GM12878 (cell line): ENCODE data around the gene ENOX1.

ENCODE experiments used
- BRCA1 ChIP-seq: IDR thresholded peaks from 2 replicates; pipeline ENCODE4 v1.6.1; 2011; ENCODE audit warnings: low read depth, low read length, improper control_type of control experiment
- CREB1 ChIP-seq: IDR thresholded peaks from 2 replicates; pipeline ENCODE4 v1.6.1; 2012; ENCODE audit warnings: low read depth, mild to moderate bottlenecking, inconsistent platforms
- EED ChIP-seq: sonication (generic); IDR thresholded peaks from 2 replicates; pipeline ENCODE4 v1.6.1; 2016; ENCODE audit warnings: antibody characterized with exemption, low read depth
- EGR1 ChIP-seq, 2 experiments: IDR thresholded peaks; 1 replicate in 1 of 2; 2 replicates in 1 of 2; pipeline ENCODE4 v1.6.1; 2011 to 2012; ENCODE audit warnings: low read depth in 2 of 2, low read length in 2 of 2, borderline replicate concordance in 1 of 2, mild to moderate bottlenecking in 1 of 2, moderate library complexity in 1 of 2
- FOXM1 ChIP-seq: IDR thresholded peaks from 2 replicates; pipeline ENCODE4 v1.6.1; 2012; ENCODE audit warnings: low read depth, mild to moderate bottlenecking, inconsistent platforms, low read length, moderate library complexity
- JUNB ChIP-seq: IDR thresholded peaks from 2 replicates; pipeline ENCODE4 v1.6.1; 2016; ENCODE audit warnings: antibody characterized with exemption, mild to moderate bottlenecking
- PML ChIP-seq: IDR thresholded peaks from 2 replicates; pipeline ENCODE4 v1.6.1; 2012; ENCODE audit warnings: low read length, inconsistent platforms
- POLR2A ChIP-seq: IDR thresholded peaks from 2 replicates; pipeline ENCODE4 v1.6.1; 2011; ENCODE audit warnings: low read depth, mild to moderate bottlenecking, low read length
- POLR2AphosphoS5 ChIP-seq: IDR thresholded peaks from 2 replicates; pipeline ENCODE4 v1.6.1; 2011; ENCODE audit warnings: mild to moderate bottlenecking, low read length, inconsistent platforms
- RFX5 ChIP-seq: IDR thresholded peaks from 2 replicates; pipeline ENCODE4 v1.6.1; 2011; ENCODE audit warnings: low read depth, low read length, improper control_type of control experiment
- SMARCA5 ChIP-seq: fragments of 450-650 bp; IDR thresholded peaks from 2 replicates; pipeline ENCODE4 v1.6.1; 2017; ENCODE audit warnings: mild to moderate bottlenecking
- SUZ12 ChIP-seq: fragments of 200-600 bp; sonication (generic); IDR thresholded peaks from one replicate; pipeline ENCODE4 v1.6.1; 2018; ENCODE audit warnings: antibody characterized with exemption, mild to moderate bottlenecking; ENCODE audit not compliant: unreplicated experiment
- YY1 ChIP-seq: IDR thresholded peaks from 2 replicates; pipeline ENCODE4 v1.6.1; 2011; ENCODE audit warnings: low read depth, mild to moderate bottlenecking, low read length
- TF ChIP-seq, protein P1 (sequence below), 3 experiments: IDR thresholded peaks in 2 of 3; conservative IDR thresholded peaks in 1 of 3; 2 replicates each; pipeline ENCODE4 v1.5.1; 2011; ENCODE audit warnings: low read depth in 3 of 3, low read length in 3 of 3, mild to moderate bottlenecking in 3 of 3, control low read depth in 2 of 3, moderate library complexity in 2 of 3, inconsistent platforms in 1 of 3, mixed read lengths in 1 of 3; ENCODE audit not compliant: control insufficient read depth in 2 of 3, insufficient read depth in 1 of 3; ENCODE audit errors: extremely low read depth in 1 of 3

DNA sequence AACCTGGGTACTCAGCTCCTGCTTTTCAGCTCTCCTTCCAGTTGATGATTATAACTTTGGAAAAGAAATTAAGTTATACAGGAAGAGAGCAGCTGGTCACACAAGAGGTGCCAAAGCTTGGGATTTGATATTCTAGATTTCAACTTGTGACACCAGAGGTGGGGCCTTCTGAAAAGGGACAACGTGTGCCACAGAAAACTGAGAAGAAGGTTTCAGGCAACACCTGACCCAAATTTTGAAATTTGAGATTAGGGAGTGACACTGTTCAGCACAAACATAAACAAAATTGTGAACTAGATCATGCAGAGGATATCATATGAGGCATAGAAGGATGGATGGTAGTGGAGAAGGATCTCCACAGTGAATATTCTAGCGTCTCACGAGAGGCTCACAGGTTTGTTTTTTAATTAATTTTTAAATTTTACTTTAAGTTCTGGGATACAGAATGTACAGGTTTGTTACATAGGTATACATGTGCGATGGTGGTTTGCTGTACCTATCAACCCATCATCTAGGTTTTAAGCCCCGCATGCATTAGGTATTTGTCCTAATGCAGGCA, 379.7 kb downstream of the ENOX1 start:
- TF ChIP-seq, protein P1, sequence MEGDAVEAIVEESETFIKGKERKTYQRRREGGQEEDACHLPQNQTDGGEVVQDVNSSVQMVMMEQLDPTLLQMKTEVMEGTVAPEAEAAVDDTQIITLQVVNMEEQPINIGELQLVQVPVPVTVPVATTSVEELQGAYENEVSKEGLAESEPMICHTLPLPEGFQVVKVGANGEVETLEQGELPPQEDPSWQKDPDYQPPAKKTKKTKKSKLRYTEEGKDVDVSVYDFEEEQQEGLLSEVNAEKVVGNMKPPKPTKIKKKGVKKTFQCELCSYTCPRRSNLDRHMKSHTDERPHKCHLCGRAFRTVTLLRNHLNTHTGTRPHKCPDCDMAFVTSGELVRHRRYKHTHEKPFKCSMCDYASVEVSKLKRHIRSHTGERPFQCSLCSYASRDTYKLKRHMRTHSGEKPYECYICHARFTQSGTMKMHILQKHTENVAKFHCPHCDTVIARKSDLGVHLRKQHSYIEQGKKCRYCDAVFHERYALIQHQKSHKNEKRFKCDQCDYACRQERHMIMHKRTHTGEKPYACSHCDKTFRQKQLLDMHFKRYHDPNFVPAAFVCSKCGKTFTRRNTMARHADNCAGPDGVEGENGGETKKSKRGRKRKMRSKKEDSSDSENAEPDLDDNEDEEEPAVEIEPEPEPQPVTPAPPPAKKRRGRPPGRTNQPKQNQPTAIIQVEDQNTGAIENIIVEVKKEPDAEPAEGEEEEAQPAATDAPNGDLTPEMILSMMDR (IDR thresholded peaks at IDR 0.05 in 2 of 3, conservative IDR thresholded peaks at IDR 0.05 in 1 of 3; ENCODE audit: control insufficient read depth in 2 of 3, extremely low read depth in 1 of 3, insufficient read depth in 1 of 3, low read depth in 3 of 3, low read length in 3 of 3) = no peak
- TF ChIP-seq JUNB = no peak
- TF ChIP-seq FOXM1 = no peak
- no peak for TF ChIP-seq SUZ12
- TF ChIP-seq PML = no peak
- no peak for TF ChIP-seq POLR2A
- no peak for TF ChIP-seq EGR1 (IDR thresholded peaks at IDR 0.05; ENCODE audit: borderline replicate concordance in 1 of 2, low read depth in 2 of 2, low read length in 2 of 2)
- no peak for TF ChIP-seq EED
- no peak for TF ChIP-seq SMARCA5
- no peak for TF ChIP-seq RFX5
- no peak for TF ChIP-seq BRCA1
- TF ChIP-seq CREB1 = no peak
- TF ChIP-seq YY1 = no peak
- no peak for TF ChIP-seq POLR2AphosphoS5
